Stimulated activated CD8-positive, alpha-beta memory T cell treated with anti-CD3 and anti-CD28 coated beads, Interleukin-2, amount 100 ng/mL, for 48 hours (primary cell): ENCODE measurements around the gene CENPW.

Experiments
- DNase-seq, 2 donors: peaks; one replicate each; pipeline ENCODE4 v3.0.0-alpha.2; 2020; ENCODE audit warnings: low read depth in 2 of 2

The CENPW gene

DNA sequence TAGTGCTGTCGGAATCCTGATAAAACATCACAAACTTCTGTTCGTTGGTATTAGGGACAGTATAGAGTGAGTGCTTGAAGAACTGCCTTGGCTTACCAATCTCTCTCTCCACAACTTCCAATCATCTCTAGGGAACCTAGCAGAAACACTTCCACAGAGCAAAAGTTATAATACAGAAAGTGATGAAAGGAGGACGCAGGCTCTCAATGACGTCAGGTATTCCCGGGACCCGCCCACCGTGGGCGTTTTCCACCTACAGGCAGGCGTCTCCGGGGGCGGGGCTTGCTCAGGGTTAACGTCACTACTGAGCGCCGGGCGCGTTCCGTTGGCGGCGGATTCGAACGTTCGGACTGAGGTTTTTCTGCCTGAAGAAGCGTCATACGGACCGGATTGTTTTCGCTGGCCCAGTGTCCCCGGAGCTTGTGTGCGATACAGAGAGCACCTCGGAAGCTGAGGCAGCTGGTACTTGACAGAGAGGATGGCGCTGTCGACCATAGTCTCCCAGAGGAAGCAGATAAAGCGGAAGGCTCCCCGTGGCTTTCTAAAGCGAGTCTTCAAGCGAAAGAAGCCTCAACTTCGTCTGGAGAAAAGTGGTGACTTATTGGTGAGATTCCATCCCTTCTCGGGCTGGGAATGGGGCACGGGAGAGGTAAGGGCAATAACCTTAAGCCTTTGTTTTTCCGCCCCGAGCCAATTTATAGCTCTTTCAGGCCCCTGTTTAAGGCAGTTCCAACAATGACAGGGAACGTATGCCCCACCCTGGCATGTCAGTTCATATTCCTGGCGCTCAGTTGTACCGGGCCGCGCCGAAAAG is at the start of gene CENPW:
CENPW (plus strand) TSS at position 320 of the 814 bp plus-strand sequence; CDS start at position 479, 159 bp downstream.
- peak; percentile 93 to 97 for DNase-seq

DNA sequence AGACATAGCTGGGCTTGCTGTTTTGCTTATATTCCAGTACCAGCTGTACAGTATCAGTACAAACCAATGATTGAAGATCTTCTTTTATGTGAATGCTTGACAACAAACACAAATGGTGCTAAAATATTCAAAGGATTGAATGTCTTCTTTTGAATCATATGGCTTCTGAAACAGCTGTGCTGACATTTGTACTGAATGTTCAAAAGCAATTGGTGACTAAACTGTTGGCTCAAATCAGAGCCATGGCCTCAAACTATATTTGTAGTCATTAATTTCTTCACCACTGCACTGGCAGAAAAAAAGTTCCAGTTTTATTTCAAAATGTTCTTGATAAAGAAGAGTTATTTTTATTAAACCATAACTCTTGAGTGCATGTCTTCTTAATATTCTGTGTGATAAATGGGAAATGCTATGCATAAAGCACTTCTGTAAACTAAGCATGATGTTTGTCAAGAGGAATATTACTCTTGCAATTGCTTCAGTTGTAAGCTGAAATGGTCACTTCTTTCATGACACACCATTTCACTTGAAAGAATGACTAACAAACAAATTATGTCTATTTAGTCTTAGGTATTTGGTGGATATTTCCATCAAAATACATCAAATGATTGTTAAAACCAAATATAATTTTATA is 45.9 kb upstream of the CENPW start:
- no peak for DNase-seq

DNA sequence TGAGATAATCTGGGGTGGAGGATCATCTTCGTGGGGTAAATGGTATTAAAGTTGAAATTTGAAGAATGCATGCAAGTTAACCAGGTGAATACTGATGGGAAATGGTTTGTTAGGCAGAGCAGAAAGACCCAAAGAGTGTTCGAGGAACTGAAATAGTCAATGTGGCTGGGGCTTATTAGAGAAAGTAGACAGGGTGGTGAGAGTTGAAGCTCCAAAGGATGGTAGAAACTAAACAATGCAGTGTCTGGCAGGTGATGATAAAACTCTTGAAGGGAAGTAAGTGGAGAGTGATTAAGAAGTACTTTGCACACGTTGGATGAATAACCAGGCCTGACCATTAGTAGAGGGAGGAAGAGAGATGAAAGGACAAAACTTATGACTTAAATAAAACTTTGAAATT is 39.8 kb upstream of the CENPW start:
- no peak for DNase-seq

DNA sequence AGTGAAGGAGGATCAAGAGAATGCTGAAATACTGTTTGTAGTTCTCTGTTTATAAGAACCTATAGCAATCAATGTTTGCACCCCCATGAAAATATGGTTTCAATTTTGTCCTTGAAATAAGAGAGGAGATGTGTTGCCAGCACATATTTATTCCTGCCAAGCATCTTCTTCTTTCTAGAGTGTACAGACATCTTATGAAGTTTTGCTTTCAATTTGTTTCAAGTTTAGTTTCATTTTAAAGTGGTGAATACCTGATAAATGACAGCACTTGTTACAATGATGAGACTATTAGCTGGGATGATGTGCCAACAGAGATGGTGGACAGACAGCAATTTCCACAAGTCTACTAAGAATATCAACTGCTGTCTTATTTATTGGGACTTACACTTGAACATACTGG is 39.2 kb upstream of the CENPW start:
- DNase-seq, result no peak

DNA sequence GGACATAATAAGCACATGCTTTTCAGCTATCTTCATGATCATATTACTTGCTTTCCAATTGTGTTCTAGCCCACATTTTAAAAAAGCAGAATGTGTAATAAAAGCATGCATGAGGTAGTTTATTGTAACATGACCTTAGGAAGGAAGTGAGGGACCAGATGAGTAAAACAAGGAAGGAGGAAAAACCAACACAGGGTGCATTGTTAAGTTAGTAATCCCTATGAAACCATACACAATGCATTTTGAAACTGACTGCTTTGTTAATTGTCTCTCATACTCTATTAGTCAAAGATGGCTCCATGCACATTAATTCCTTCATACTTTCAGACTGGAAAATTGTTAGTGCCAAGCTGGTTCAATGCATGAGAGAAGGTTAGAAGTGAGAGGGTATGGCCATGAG is 37.7 kb upstream of the CENPW start:
- no peak for DNase-seq

DNA sequence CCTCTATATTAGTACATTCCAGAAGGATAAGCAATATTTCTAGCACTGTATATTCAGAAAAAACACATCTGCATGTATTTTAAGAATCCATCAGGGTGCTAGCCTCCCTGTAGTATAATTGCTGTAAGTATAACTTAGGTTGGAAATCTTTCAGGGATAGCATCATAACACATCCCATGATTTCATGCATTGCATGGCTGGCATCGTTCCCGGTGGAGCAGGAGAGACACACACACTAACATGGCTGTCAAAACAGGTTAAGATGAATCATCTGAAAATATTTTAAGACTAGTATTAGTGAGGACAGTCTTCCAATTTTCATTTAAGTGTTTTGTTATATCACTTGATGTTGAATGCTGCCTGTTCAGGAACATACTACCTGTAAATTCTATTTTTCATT is 32.1 kb upstream of the CENPW start:
- DNase-seq, result no peak

DNA sequence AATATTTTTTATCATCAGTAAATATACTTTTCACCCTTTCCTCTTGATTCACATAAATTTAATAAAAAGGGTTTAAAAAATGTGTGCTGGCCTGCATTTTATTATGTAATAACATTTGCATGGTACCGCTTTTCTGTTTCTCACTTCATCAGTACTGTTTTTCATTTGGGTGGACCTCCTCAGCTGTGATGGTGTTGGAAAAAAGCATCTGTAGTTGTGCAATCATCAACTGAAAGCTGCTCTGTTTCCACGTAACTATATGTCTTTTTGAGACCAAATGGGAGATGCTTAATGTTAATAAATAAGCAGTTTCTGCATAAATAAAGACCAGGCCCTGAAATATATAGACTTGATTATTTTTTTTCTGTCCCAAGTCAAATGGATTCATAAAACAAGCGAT is 31.6 kb upstream of the CENPW start:
- no peak for DNase-seq

DNA sequence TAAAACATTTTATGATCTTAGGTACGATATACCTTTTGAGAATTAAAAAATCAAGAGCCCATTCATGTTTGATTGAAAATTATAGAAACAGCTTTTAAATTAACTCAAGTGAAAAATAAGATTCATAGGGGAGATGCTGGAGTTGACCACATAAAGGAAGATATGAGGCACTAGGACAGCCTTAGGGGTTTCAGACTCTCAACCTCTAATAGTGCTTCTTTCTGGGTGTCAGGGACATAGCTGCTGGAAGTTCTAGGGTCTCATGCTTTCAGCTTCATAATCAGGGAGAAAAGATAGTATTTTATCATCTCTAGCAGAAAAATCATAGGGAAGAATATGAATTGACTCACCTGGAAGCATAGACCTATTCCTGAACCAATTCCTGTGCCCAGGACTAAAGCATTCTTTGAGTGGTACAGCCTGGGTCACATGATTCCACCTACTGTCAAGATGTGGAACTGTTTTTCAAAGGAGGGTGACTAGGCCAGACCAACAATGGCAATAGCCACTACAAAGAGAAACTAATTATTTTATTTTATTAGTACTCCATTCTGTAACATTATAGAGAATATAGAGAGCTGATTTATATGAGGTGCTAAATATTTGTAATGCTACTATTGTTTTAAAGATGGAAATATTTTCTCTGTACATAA is 27.8 kb upstream of the CENPW start:
- DNase-seq, result no peak

DNA sequence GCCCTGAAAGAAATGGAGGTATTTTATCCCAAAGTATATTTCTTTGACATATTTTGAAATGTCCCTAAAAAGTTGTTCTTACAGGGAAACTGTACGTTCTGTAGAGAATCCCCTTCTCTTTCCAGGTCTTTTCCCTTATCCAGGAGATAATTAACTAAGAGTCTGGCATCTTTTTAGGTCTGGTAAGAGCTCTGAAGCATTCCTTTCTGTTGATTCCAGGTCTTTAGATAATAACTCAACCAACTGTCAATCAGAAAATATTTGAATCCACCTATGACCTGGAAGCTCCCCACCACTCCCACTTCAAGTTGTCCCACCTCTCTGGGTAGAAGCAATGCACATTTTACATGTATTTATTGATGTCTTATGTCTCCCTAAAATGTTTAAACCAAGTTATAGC is 26.0 kb upstream of the CENPW start:
- no peak for DNase-seq

DNA sequence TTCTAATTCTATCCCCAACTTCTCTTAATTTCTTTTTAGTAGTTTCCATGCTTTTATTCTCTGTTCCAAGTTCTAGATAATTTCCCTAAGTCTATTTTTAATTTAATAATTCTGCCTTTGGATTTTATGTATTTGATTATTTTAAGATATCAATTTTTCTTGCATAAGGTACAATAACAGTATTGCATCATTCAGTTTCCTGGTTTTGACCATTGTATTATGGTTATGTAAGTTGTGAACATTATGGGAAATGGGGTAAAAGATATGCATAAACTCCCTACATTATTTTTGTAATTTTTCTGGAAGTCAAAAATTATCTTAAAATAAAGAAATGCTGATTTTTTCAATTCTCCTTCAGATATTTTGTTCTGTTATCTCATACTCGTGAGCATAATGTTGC is 21.1 kb upstream of the CENPW start:
- no peak for DNase-seq

DNA sequence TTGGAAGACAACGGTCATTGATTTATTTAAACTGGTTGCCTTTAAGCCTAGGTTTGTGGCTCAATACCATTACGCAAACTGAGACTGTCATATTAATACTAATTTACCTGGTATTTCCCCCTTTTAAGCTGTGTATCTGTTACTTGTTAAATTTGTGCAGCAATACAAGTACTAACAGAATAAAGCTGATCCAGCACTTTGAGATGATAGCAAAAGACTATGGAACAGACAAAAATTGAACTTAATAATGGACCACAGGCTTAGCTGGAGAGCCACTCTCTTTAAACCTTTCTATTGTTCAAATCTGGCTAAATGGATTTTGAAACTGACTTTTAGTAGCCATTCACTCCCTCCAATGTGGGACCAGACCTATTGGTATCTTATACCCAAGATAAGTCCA is 6.2 kb upstream of the CENPW start:
- no peak for DNase-seq

DNA sequence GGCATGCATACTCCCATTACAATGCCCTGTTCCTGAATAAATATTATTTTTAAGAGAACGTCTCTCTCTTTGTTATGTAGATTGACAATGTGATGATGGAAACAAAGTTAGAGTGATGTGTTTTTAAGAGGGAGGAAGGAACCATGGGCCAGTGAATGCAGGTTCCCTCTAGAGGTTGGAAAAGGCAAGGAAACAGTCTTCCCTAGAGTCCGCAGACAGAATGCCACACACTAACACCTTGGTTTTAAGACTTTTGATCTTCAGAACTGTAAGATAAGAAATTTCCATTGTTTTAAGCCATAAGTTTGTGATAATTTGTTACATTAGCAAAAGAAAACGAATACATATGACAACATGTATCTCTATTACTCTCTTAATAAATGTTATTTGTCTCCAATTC is 4.7 kb upstream of the CENPW start:
- DNase-seq, result no peak

DNA sequence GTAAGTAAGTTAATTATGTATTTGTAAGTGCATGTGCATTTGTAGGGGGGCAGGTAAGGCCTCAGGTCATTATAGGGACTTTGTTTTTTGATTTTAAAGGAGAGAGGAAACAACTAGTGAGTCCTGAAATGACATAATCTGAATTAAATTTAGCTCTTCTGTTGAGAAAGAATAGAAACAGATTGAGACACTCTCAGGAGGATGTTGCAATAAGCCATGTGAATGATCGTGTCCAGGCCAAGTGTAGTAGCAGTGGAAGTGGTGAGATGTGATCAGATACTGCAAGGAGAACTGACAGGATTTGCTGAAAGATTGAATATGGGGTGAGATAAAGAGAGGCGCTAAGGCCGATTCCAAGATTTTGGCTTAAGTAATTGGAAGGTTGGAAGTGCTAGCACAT is 2.6 kb upstream of the CENPW start:
- DNase-seq, result no peak

DNA sequence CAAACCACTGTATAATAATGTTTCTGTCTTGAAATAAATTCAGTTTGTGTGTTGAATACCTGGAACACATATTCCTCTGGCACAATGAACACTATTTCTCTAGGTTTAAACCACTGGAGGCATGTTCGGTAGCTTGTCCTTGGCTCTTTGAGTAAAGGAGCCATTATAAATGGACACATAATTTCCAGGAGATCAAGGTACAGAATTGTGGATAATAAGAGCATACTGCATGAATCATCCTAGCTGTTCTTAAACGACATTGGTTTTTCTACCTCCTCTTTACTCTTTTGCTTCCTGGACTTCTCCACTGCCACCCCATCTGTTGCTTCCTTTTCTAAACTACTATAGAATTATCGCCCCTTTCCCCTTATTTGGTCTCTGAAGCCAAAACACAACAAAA is 1.2 kb downstream of the CENPW start:
- DNase-seq, result no peak

DNA sequence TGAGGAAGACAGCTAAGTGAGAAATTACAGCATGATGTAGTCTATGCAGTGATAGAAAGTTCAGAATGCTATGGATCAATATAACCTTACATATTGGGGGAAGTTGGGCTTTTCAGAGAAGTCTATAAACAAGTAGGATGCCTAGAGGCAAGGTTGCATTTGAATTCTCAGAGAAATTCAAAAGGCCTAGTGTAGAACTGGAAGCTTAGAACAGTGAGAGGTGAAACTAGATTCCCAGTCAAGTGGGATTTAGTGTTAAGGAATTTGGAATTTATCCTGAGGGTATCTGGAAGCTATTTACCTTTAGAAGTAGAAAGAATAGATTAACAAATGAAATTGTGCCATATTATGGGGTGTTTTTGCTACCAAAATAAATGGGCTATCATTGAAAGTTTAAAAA is 4.3 kb downstream of the CENPW start:
- no peak for DNase-seq

DNA sequence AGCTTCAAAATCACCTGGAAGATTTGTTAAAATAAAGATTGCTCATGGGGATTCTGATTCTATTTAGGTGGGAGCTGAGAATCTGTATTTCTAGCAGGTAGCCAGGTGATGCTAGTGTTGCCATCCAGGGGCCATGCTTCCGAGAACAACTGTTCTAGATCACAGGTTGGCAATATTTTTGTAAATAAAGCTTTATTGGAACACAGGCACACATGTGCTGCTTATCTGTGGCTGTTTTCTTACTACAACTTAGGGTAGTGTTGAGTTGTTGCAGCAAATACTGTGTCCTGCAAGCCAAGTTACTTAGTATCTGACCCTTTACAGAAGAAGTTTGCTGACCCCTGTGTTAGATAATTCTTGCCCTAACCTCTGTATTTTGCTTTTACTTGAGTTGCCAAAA is 12.0 kb downstream of the CENPW start:
- no peak for DNase-seq

DNA sequence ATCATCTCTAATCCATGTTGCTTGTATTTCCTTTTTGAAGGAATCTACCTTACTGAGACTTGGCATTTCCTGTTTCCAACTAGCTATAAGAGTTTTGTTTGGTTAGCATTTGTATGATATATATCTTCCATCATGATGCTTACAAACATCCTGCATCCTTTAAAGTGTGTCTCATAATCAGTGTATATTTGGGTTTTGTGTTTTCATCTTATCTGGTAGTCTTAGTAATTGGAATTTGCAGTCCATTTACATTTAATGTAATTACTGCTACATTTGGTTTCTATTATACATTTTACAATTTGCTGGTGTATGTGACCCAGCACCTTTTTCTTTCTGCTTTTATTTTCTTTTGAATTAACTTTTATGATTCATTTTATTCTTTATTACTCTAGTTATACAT is 12.6 kb downstream of the CENPW start:
- no peak for DNase-seq

DNA sequence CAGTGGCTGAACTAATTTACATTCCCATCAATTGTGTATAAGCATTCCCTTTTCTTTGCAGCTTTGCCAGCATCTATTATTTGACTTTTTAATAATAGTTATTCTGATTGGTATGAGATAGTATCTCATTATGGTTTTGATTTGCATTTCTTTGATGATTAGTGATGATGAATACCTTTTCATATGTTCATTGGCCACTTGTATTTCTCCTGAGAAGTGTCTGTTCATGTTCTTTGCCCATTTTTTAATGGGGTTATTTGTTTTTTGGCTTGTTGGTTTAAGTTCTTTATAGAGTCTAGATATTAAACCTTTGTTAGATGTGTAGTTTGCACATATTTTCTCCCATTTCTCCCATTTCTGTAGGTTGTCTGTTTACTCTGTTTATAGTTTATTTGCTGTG is 16.6 kb downstream of the CENPW start:
- no peak for DNase-seq

DNA sequence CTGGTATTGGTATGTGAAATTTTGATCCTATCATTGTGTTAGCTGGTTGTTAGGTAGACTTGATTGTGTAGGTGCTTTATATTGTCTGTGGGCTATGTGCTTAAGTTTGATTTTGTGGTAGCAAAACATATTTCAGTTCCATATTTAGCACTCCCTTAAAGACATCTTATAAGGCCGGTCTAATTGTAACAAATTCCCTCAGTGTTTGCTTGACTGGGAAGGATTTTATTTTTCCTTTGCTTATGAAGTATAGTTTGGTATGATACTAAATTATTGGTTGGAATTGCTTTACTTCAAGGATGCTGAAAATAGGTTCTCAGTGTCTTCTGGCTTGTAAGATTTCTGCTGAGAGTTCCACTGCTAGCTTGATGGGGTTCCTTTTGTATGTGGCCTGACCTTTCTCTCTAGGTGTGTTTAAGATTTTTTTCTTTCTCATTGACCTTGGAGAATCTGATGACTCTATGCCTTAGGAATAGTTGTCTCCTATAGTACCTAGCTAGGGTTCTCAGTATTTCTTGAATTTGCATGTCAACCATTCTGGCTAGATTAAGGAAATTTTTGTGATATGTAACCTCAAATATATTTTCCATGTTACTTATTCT is 20.1 kb downstream of the CENPW start:
- no peak for DNase-seq

DNA sequence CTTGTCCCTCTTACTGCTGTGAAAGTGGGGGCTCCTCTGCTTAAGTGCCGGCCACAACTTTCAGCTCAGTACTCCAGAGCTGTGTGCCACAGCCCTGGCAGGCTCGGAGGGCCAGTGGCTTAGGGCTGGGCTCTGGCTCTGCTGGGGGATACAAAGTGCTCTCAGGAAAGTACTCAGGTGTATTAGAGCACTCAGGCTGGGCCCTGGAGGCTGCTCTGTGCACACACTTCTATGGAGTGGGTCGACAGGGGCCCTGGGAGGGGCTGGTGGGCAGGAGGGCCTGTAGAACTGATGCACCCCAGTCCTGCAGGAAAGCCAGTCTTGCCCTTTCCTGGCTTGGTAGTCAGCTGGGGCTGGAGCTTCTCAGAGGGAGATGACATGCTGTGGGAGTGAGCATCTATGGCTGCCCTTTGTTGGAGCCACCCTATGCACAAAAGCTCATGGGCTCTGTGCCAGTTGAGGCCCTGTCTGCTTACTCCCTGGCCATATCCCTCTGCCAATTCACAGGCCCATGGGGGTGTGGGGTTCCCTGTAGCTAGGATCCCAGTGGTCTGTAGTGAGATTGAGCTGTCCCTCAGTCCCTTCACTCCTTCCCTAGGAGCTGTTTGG is 22.0 kb downstream of the CENPW start:
- no peak for DNase-seq

DNA sequence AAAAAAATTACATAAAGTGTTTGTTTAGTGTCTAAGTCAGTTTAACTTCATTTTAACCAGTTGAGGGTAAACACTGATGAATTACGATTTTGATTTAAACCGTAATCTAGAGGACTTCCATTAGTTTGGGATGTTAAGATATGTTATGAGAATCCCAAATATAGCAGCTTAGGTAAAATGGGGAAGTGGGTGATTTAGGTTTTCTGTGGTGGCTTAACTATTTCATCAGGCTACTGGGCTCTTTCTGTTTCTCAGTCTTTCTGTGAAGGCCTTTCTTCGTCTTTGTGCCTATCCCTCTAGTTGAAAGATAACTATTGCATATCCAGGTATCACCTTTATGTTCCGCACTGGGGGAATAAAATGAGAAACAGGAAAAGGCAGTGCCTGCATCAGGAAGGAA is 27.9 kb downstream of the CENPW start:
- no peak for DNase-seq

DNA sequence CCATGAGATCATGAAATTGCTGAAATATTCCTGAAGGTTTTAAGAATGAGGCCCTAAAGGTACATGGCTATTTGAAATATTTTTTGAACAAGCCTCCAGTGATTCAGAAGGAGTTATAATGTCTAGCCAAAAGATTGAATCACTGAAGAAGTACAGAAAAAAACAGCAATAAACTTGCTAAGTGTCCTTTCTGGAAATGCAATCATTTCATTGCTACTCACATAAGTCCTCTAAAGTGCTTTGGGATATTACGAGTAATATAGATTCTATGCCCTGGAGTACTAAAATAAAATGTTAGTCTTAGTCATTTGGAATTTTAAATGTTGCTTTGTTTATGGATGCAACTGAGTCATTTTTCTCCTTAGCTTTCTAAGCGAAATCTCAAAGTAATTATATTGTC is 32.7 kb downstream of the CENPW start:
- DNase-seq, result no peak
